Neural cell (in vitro differentiated cells): ENCODE data around the gene GNL3. TPM values are rescaled to one million over a fixed set of nuclear protein-coding genes. Genes with fewer than 3 reads are reported as not detected.
"Not testable (repeated sequence)": the region's sequence is repeated elsewhere in the genome, so short reads cannot be mapped to it uniquely, and the experiment has no call there.

Experiments
- H2AFZ ChIP-seq: fragments of 200-600, 300-800 bp; sonication (generic), shearing (Covaris generic); 2 replicates; pipeline ENCODE4 v1.6.0; 2014; ENCODE audit warnings: low read depth, mild to moderate bottlenecking, antibody characterized with exemption, low read length, moderate library complexity
- H3F3A ChIP-seq: fragments of 200-600 bp; shearing (Covaris generic); 2 replicates; pipeline ENCODE4 v1.6.1; 2016; ENCODE audit warnings: mild to moderate bottlenecking, moderate library complexity, mixed read lengths, antibody characterized with exemption, low read length; ENCODE audit not compliant: insufficient read depth, poor library complexity, severe bottlenecking
- H3K27ac ChIP-seq: fragments of 200-600, 300-800 bp; sonication (generic), shearing (Covaris generic); 2 replicates; pipeline ENCODE4 v1.5.1; 2014; ENCODE audit warnings: mild to moderate bottlenecking, low read length, moderate library complexity
- H3K27me3 ChIP-seq: fragments of 300-800, 200-600 bp; sonication (generic), shearing (Covaris generic); 2 replicates; pipeline ENCODE4 v1.6.0; 2014; ENCODE audit warnings: mild to moderate bottlenecking, low read depth, low read length, moderate library complexity; ENCODE audit not compliant: insufficient read depth
- H3K36me3 ChIP-seq: fragments of 300-800, 200-600 bp; sonication (generic), shearing (Covaris generic); 2 replicates; pipeline ENCODE4 v1.5.1; 2014; ENCODE audit warnings: mild to moderate bottlenecking, antibody characterized with exemption, low read length, moderate library complexity; ENCODE audit not compliant: insufficient read depth
- H3K4me2 ChIP-seq: fragments of 300-800, 200-600 bp; sonication (generic), shearing (Covaris generic); 2 replicates; pipeline ENCODE4 v1.6.0; 2014; ENCODE audit warnings: mild to moderate bottlenecking, low read length
- H3K4me3 ChIP-seq: fragments of 300-800, 200-600 bp; sonication (generic), shearing (Covaris generic); 2 replicates; pipeline ENCODE4 v1.5.1; 2014; ENCODE audit warnings: mild to moderate bottlenecking, low read length, moderate library complexity
- H3K79me2 ChIP-seq: fragments of 200-600 bp; shearing (Covaris generic); replicated peaks from 2 replicates; pipeline ENCODE4 v1.6.0; 2014; ENCODE audit warnings: mild to moderate bottlenecking, low read length, moderate library complexity; ENCODE audit not compliant: insufficient read depth
- H3K9ac ChIP-seq: fragments of 300-800, 200-600 bp; sonication (generic), shearing (Covaris generic); 2 replicates; pipeline ENCODE4 v1.6.1; 2016; ENCODE audit warnings: mild to moderate bottlenecking, low read length, mixed read lengths
- H3K9me2 ChIP-seq: fragments of 200-600 bp; shearing (Covaris generic); 2 replicates; pipeline ENCODE4 v1.6.1; 2016; ENCODE audit warnings: mild to moderate bottlenecking, low read length, mixed read lengths; ENCODE audit not compliant: insufficient read depth
- H3K9me3 ChIP-seq: fragments of 200-600, 300-800 bp; sonication (generic), shearing (Covaris generic); 2 replicates; pipeline ENCODE4 v1.6.1; 2016; ENCODE audit warnings: mild to moderate bottlenecking, mixed run types, low read length, moderate library complexity, mixed read lengths
- H4K20me1 ChIP-seq: fragments of 200-600 bp; shearing (Covaris generic); 2 replicates; pipeline ENCODE4 v1.6.1; 2016; ENCODE audit warnings: mild to moderate bottlenecking, mixed run types; ENCODE audit not compliant: insufficient read depth
- CTCF ChIP-seq: fragments of 450-650 bp; IDR thresholded peaks from 2 replicates; pipeline ENCODE4 v1.5.1; 2014; ENCODE audit warnings: antibody characterized with exemption, mild to moderate bottlenecking, moderate library complexity; ENCODE audit not compliant: poor library complexity, severe bottlenecking
- EP300 ChIP-seq: fragments of 450-650 bp; conservative IDR thresholded peaks from 2 replicates; pipeline ENCODE4 v1.6.1; 2014; ENCODE audit warnings: antibody characterized with exemption, mild to moderate bottlenecking, moderate library complexity; ENCODE audit not compliant: poor library complexity, severe bottlenecking
- EZH2 ChIP-seq: fragments of 200-600, 300-800 bp; shearing (Covaris generic), sonication (generic); IDR thresholded peaks from 2 replicates; pipeline ENCODE4 v1.6.1; 2014; ENCODE audit warnings: antibody characterized with exemption, low read length, borderline replicate concordance, mild to moderate bottlenecking; ENCODE audit not compliant: insufficient read depth, poor library complexity, severe bottlenecking
- MXI1 ChIP-seq: fragments of 450-650 bp; conservative IDR thresholded peaks from 2 replicates; pipeline ENCODE4 v1.6.1; 2014; ENCODE audit warnings: antibody characterized with exemption, mild to moderate bottlenecking; ENCODE audit not compliant: poor library complexity, severe bottlenecking
- POLR2AphosphoS5 ChIP-seq: IDR thresholded peaks from 2 replicates; pipeline ENCODE4 v1.6.1; 2012
- RAD21 ChIP-seq: fragments of 450-650 bp; conservative IDR thresholded peaks from 2 replicates; pipeline ENCODE4 v1.6.1; 2014; ENCODE audit warnings: antibody characterized with exemption, mild to moderate bottlenecking, moderate library complexity
- SMC3 ChIP-seq: fragments of 450-650 bp; conservative IDR thresholded peaks from 2 replicates; pipeline ENCODE4 v1.6.1; 2014; ENCODE audit warnings: antibody characterized with exemption, mild to moderate bottlenecking, moderate library complexity; ENCODE audit not compliant: poor library complexity
- TAF1 ChIP-seq: IDR thresholded peaks from 2 replicates; pipeline ENCODE4 v1.6.1; 2012; ENCODE audit warnings: low read depth
- polyA plus RNA-seq: library from polyadenylated mRNA; depleted of rRNA; stranded (reverse); fragments of >200 nt; gene quantifications from 2 replicates; pipeline ENCODE4 v1.2.3, GENCODE V29; 2014
- TF ChIP-seq, protein P1 (sequence below): IDR thresholded peaks from 2 replicates; pipeline ENCODE4 v1.6.1; 2012; ENCODE audit warnings: borderline replicate concordance

The GNL3 gene
- polyA plus RNA-seq, 1 donor from 2014 or later = 133 TPM

DNA sequence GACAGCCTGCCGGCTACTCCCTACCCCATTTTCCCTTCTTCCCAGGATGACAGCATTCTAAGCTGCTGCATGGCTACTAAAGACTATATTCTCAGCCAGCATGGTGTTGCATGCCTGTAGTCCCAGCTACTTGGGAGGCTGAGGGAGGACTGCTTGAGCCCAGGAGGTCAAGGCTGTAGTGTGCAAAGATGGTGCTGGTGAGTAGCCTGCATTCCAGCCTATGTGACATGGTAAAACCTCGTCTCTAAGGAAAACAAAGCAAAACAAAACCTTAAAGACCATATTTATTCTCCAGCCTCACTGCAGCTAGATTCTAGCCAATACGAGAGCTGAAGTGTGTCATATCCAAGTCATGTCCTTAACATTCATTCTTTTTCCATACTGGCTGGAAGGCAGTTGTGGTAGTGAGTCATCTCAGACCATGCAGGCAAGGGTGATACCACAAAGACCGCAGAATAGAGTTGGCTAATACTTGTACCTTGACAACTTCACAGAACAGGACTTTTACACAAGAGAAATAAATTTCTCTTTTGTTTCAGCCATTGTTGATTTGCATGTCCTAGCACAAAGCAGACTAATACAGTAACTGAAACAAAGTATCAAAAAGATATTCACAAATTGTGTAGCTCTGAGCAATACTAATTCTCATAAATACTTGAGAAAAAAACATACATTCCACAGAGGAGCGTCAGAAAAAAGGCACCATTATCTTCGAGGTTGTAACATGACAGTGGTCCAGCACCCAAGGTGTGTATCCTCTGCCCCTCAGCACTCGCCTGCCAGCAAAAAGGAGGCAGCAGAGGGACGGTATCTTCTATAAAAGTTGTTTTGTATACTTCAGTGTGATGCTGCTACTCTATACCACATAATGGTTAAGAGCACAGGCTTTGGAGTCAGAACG, 15.0 kb upstream of the GNL3 start:
- Histone ChIP-seq H3K9ac (no peak overlapping the region), H3K27me3 (no peaks in the 10 kb centered on the region), H4K20me1 (no peaks in the 10 kb centered on the region), H3K36me3 (peaks cover 4% of the 10 kb centered on the region), H3K9me3 (no peaks in the 10 kb centered on the region), H3K79me2 (peaks cover 12% of the 10 kb centered on the region), H3F3A (no peaks in the 10 kb centered on the region), H2AFZ (no peak overlapping the region), H3K4me3 (no peak overlapping the region), H3K4me2 (no peak overlapping the region), H3K9me2 (no peaks in the 10 kb centered on the region), H3K27ac (no peak overlapping the region)
- TF ChIP-seq CTCF = no peak
- TF ChIP-seq EP300 = no peak
- no peak for TF ChIP-seq MXI1
- TF ChIP-seq, protein P1, sequence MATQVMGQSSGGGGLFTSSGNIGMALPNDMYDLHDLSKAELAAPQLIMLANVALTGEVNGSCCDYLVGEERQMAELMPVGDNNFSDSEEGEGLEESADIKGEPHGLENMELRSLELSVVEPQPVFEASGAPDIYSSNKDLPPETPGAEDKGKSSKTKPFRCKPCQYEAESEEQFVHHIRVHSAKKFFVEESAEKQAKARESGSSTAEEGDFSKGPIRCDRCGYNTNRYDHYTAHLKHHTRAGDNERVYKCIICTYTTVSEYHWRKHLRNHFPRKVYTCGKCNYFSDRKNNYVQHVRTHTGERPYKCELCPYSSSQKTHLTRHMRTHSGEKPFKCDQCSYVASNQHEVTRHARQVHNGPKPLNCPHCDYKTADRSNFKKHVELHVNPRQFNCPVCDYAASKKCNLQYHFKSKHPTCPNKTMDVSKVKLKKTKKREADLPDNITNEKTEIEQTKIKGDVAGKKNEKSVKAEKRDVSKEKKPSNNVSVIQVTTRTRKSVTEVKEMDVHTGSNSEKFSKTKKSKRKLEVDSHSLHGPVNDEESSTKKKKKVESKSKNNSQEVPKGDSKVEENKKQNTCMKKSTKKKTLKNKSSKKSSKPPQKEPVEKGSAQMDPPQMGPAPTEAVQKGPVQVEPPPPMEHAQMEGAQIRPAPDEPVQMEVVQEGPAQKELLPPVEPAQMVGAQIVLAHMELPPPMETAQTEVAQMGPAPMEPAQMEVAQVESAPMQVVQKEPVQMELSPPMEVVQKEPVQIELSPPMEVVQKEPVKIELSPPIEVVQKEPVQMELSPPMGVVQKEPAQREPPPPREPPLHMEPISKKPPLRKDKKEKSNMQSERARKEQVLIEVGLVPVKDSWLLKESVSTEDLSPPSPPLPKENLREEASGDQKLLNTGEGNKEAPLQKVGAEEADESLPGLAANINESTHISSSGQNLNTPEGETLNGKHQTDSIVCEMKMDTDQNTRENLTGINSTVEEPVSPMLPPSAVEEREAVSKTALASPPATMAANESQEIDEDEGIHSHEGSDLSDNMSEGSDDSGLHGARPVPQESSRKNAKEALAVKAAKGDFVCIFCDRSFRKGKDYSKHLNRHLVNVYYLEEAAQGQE = no peak
- no peak for TF ChIP-seq EZH2
- TF ChIP-seq POLR2AphosphoS5 = no peak
- TF ChIP-seq RAD21 = no peak
- TF ChIP-seq TAF1 = no peak
- no peak for TF ChIP-seq SMC3

- Histone ChIP-seq H3K27ac (no peak overlapping the region), H3K36me3 (peaks cover 4% of the 10 kb centered on the region), H3K9ac (no peak overlapping the region), H2AFZ (no peak overlapping the region), H3K4me3 (no peak overlapping the region), H3K9me3 (no peaks in the 10 kb centered on the region), H3K79me2 (peaks cover 12% of the 10 kb centered on the region), H3K4me2 (no peak overlapping the region), H3K9me2 (no peaks in the 10 kb centered on the region), H3K27me3 (no peaks in the 10 kb centered on the region), H4K20me1 (no peaks in the 10 kb centered on the region), H3F3A (no peaks in the 10 kb centered on the region)
- TF ChIP-seq RAD21 (no peak), TAF1 (no peak), CTCF (no peak), MXI1 (no peak), EZH2 (no peak), POLR2AphosphoS5 (no peak), SMC3 (no peak)
- TF ChIP-seq, protein P1 = no peak
Observed at GRCh38 chr3:52671676-52672075, 14.2 kb upstream of the GNL3 start.

- peaks cover 26% of the 10 kb centered on the region for H3K79me2 ChIP-seq
Observed at GRCh38 chr3:52676201-52676600, 9.6 kb upstream of the GNL3 start.

More at GRCh38 chr3:52676201-52676600, 9.6 kb upstream of the GNL3 start:
- not testable (repeated sequence) for H3K36me3 ChIP-seq, H3K9ac ChIP-seq, H3K9me2 ChIP-seq, H3K9me3 ChIP-seq, H3K4me2 ChIP-seq, H4K20me1 ChIP-seq, H3F3A ChIP-seq, H3K27ac ChIP-seq, H3K4me3 ChIP-seq, H2AFZ ChIP-seq, H3K27me3 ChIP-seq
